ENCODE results near the gene PRMT1. TPM values are rescaled to one million over a fixed set of nuclear protein-coding genes. Genes with fewer than 3 reads are reported as not detected.
A peak's percentile ranks its signal among the peaks of the same experiment; 100 is the strongest.

PRMT1 gene
- total and polyA plus RNA-seq, 12 donors, result 80.0 to 270 (median 127) TPM

- DNase-seq (no peak), ATAC-seq (peak in 6 of 8 donors; percentile 0 to 10 (median 6))
- 4 to 7% methylated on average over 39 of the region's 39 CpGs for WGBS, 2 donors
- intact Hi-C loops (cut with DNase I), result no loop called here
- TF ChIP-seq CTCF (IDR thresholded peaks at IDR 0.05), result no peak
- Histone ChIP-seq H3K9me3 (no peaks in the 10 kb centered on the region), H3K27ac (peak overlapping the region in 9 of 10 donors; percentile 63 to 84 (median 76)), H3K27me3 (peaks cover 0 to 40% (median 9%) of the 10 kb centered on the region in 7 donors), H3K4me3 (peak overlapping the region; percentile 32 to 66 (median 56)), H3K36me3 (peaks cover 0 to 29% (median 11%) of the 10 kb centered on the region in 9 donors), H3K4me1 (peaks cover 6 to 65% (median 46%) of the 10 kb centered on the region in 9 donors)
Observed at GRCh38 chr19:49690079-49690655, 13.1 kb downstream of the PRMT1 start.

GRCh38 chr19:49690656-49691242 lies 13.7 kb downstream of the PRMT1 start, which contains the start of gene CPT1C:
CPT1C (plus strand) TSS chr19:49691116; CDS start chr19:49692253, 1,137 bp downstream.
- WGBS, 2 donors, result 1 to 2% methylated on average over 38 of the region's 38 CpGs

GRCh38 chr19:49691243-49692146 lies 14.4 kb downstream of the PRMT1 start:
- Histone ChIP-seq H3K4me3 (peak overlapping the region in 9 of 10 donors; percentile 32 to 66 (median 57)), H3K36me3 (peaks cover 0 to 16% (median 0%) of the 10 kb centered on the region in 9 donors), H3K27ac (peak overlapping the region in 5 of 10 donors; percentile 63 to 84 (median 81)), H3K9me3 (no peaks in the 10 kb centered on the region), H3K4me1 (peaks cover 3 to 52% (median 39%) of the 10 kb centered on the region in 9 donors), H3K27me3 (peaks cover 0 to 40% (median 9%) of the 10 kb centered on the region in 7 donors)
- ATAC-seq, result peak in 7 of 8 donors; percentile 13 to 54 (median 39)
- DNase-seq, result peak in 1 of 2 donors; percentile 64
- intact Hi-C loops (cut with DNase I), result no loop called here
- no peak for TF ChIP-seq CTCF (IDR thresholded peaks at IDR 0.05)
- WGBS, 2 donors, result 12 to 13% methylated on average over 32 to 39 of the region's 39 CpGs

More at GRCh38 chr19:49690656-49691242, 13.7 kb downstream of the PRMT1 start, which contains the start of gene CPT1C:
- H3K27ac ChIP-seq, result peak within 1 kb of the TSS in 9 of 10 donors; percentile 63 to 84 (median 76)
- no peaks in the 10 kb centered on the region for H3K9me3 ChIP-seq
- peaks cover 5 to 59% (median 43%) of the 10 kb centered on the region in 9 donors for H3K4me1 ChIP-seq
- ATAC-seq, result peak; percentile 38 to 83 (median 76)
- peak; percentile 82 to 87 for DNase-seq
- H3K27me3 ChIP-seq, result peaks cover 0 to 40% (median 9%) of the 10 kb centered on the region in 7 donors
- TF ChIP-seq CTCF (IDR thresholded peaks at IDR 0.05), result no peak
- intact Hi-C loops (cut with DNase I), result no loop called here
- H3K4me3 ChIP-seq, result peak within 1 kb of the TSS; percentile 32 to 66 (median 56)
- H3K36me3 ChIP-seq, result peaks cover 0 to 23% (median 7%) of the 10 kb centered on the region in 9 donors

- H3K27ac ChIP-seq, result no peak overlapping the region
- H3K4me1 ChIP-seq, result peaks cover 3 to 46% (median 35%) of the 10 kb centered on the region in 9 donors
- intact Hi-C loops (cut with DNase I), result no loop called here
- peaks cover 0 to 11% (median 0%) of the 10 kb centered on the region in 9 donors for H3K36me3 ChIP-seq
- WGBS, 2 donors, result 70 to 73% methylated on average over 16 of the region's 16 CpGs
- H3K4me3 ChIP-seq, result no peak overlapping the region
- ATAC-seq (no peak), DNase-seq (no peak)
- no peak for TF ChIP-seq CTCF (IDR thresholded peaks at IDR 0.05)
- H3K9me3 ChIP-seq, result no peaks in the 10 kb centered on the region
- H3K27me3 ChIP-seq, result peaks cover 0 to 40% (median 9%) of the 10 kb centered on the region in 7 donors
Observed at GRCh38 chr19:49692147-49692506, 15.1 kb downstream of the PRMT1 start.

All from heart right ventricle (tissue), 16 donors.